Suprapubic skin (tissue), 4 donors: ENCODE measurements around the gene KIAA0825. TPM values are rescaled to one million over a fixed set of nuclear protein-coding genes. Genes with fewer than 3 reads are reported as not detected.

ENCODE experiments used
- DNase-seq, 2 donors: peaks; one replicate each; pipeline ENCODE4 v3.0.0-alpha.2; 2019; ENCODE audit warnings: low spot score in 2 of 2
- H3K27ac ChIP-seq: fragments of 200-600 bp; sonication (generic); one replicate; pipeline ENCODE4 v1.5.1; 2019
- H3K27me3 ChIP-seq: fragments of 200-600 bp; sonication (generic); one replicate; pipeline ENCODE4 v1.5.1; 2019
- H3K36me3 ChIP-seq: fragments of 200-600 bp; sonication (generic); one replicate; pipeline ENCODE4 v1.5.1; 2019
- H3K4me1 ChIP-seq: fragments of 200-600 bp; sonication (generic); one replicate; pipeline ENCODE4 v1.5.1; 2019
- H3K4me3 ChIP-seq: fragments of 200-600 bp; sonication (generic); one replicate; pipeline ENCODE4 v1.5.1; 2019; ENCODE audit warnings: mild to moderate bottlenecking
- H3K9me3 ChIP-seq: fragments of 200-600 bp; sonication (generic); one replicate; pipeline ENCODE4 v1.5.1; 2019
- EP300 ChIP-seq: sonication (generic); formaldehyde crosslinking; IDR thresholded peaks from one replicate; pipeline ENCODE4 v1.6.1; 2017; ENCODE audit warnings: antibody characterized with exemption
- POLR2A ChIP-seq, 2 donors: fragments of 450-650 bp; IDR thresholded peaks; one replicate each; pipeline ENCODE4 v1.6.1; 2017; ENCODE audit warnings: antibody characterized with exemption in 2 of 2, mild to moderate bottlenecking in 2 of 2, moderate library complexity in 2 of 2
- POLR2AphosphoS5 ChIP-seq, 3 donors: sonication (generic); formaldehyde crosslinking; IDR thresholded peaks; one replicate each; pipeline ENCODE4 v1.6.1; 2017; ENCODE audit warnings: antibody characterized with exemption in 3 of 3
- WGBS: methylation state at CpG from one replicate; pipeline ENCODE4 v1.1.5; 2018; 5-methylcytosine and 5-hydroxymethylcytosine counted together
- total RNA-seq, 4 donors: library from RNA; depleted of rRNA; stranded (reverse); fragments of >200 nt; gene quantifications; one replicate each; pipeline ENCODE4 v1.1.0, GENCODE V29; 2016
- TF ChIP-seq, protein P1 (sequence below), 2 donors: fragments of 200-600 bp in 1 of 2; fragments of 450-650 bp in 1 of 2; sonication (generic) in 1 of 2; IDR thresholded peaks; one replicate each; pipeline ENCODE4 v1.5.1; 2016 to 2019; ENCODE audit warnings: antibody characterized with exemption in 2 of 2, mild to moderate bottlenecking in 1 of 2, moderate library complexity in 1 of 2

KIAA0825 gene
- total RNA-seq, 4 donors from 2014 or later = 3.4 to 5.8 (median 4.5) TPM

DNA sequence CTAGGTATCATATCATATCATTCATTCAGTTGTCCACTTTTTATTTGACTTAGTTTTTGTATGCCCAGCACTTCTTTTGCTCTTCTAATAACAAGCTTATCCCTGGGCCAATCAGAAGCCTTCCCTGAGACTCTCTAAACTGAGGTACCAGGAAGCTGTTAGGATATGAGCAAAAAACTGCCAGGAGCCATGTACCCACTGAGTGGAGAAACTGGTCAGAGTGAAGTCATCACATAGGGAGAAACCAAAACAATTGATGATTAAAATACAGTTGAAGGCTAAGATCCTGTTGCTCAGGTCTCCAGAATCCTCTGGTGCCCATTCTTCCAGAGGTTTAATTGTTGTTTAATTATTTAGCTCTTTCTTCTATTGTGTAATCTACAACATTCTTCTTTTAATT lies 120.2 kb downstream of the KIAA0825 start:
- H3K4me1 ChIP-seq = no peaks in the 10 kb centered on the region
- H3K36me3 ChIP-seq = no peaks in the 10 kb centered on the region
- no peak overlapping the region for H3K27ac ChIP-seq
- no peak overlapping the region for H3K4me3 ChIP-seq
- TF ChIP-seq, protein P1, sequence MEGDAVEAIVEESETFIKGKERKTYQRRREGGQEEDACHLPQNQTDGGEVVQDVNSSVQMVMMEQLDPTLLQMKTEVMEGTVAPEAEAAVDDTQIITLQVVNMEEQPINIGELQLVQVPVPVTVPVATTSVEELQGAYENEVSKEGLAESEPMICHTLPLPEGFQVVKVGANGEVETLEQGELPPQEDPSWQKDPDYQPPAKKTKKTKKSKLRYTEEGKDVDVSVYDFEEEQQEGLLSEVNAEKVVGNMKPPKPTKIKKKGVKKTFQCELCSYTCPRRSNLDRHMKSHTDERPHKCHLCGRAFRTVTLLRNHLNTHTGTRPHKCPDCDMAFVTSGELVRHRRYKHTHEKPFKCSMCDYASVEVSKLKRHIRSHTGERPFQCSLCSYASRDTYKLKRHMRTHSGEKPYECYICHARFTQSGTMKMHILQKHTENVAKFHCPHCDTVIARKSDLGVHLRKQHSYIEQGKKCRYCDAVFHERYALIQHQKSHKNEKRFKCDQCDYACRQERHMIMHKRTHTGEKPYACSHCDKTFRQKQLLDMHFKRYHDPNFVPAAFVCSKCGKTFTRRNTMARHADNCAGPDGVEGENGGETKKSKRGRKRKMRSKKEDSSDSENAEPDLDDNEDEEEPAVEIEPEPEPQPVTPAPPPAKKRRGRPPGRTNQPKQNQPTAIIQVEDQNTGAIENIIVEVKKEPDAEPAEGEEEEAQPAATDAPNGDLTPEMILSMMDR (IDR thresholded peaks at IDR 0.05) = no peak
- TF ChIP-seq POLR2AphosphoS5 (IDR thresholded peaks at IDR 0.05) (no peak), POLR2A (IDR thresholded peaks at IDR 0.05) (no peak), EP300 (no peak)
- H3K9me3 ChIP-seq = no peaks in the 10 kb centered on the region
- no peaks in the 10 kb centered on the region for H3K27me3 ChIP-seq
- DNase-seq = no peak

GRCh38 chr5:94485067-94485466 lies 133.3 kb downstream of the KIAA0825 start:
- 72% methylated on average over 3 of the region's 3 CpGs for WGBS
- Histone ChIP-seq H3K9me3 (no peaks in the 10 kb centered on the region), H3K4me1 (no peaks in the 10 kb centered on the region), H3K4me3 (no peak overlapping the region), H3K27me3 (no peaks in the 10 kb centered on the region), H3K36me3 (no peaks in the 10 kb centered on the region), H3K27ac (no peak overlapping the region)
- DNase-seq = no peak
- no peak for TF ChIP-seq EP300
- TF ChIP-seq, protein P1 (IDR thresholded peaks at IDR 0.05) = no peak
- TF ChIP-seq POLR2AphosphoS5 (IDR thresholded peaks at IDR 0.05) = no peak
- no peak for TF ChIP-seq POLR2A (IDR thresholded peaks at IDR 0.05)

GRCh38 chr5:94481059-94481458 lies 137.3 kb downstream of the KIAA0825 start:
- no peak for TF ChIP-seq EP300
- TF ChIP-seq POLR2AphosphoS5 (IDR thresholded peaks at IDR 0.05) = no peak
- no peak for TF ChIP-seq POLR2A (IDR thresholded peaks at IDR 0.05)
- TF ChIP-seq, protein P1 (IDR thresholded peaks at IDR 0.05) = no peak
- no peaks in the 10 kb centered on the region for H3K4me1 ChIP-seq
- H3K27me3 ChIP-seq = no peaks in the 10 kb centered on the region
- H3K36me3 ChIP-seq = no peaks in the 10 kb centered on the region
- no peak overlapping the region for H3K4me3 ChIP-seq
- DNase-seq = no peak
- H3K27ac ChIP-seq = no peak overlapping the region
- 92% methylated on average over 2 of the region's 2 CpGs for WGBS
- H3K9me3 ChIP-seq = no peaks in the 10 kb centered on the region

DNA sequence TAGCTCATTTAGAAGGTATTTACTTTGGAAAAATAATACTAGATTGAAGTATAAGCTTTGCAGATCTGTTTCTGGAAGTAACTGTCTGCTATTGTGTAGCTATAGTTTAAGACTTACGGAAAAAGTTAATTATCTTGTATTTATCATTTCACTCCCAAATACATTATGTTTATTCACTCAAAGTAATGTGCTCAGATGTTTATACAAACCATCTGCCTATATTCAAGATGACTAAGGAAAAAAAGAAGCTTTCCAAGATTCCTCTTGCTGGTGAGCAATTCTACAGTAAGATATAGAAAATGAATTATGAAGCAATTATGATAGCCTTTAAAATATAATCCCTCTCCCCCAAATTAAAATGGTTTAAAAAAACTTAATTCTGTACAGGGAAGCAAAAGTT lies 137.9 kb downstream of the KIAA0825 start:
- no peak overlapping the region for H3K27ac ChIP-seq
- WGBS = 90% methylated on average over 1 of the region's 1 CpG

DNA sequence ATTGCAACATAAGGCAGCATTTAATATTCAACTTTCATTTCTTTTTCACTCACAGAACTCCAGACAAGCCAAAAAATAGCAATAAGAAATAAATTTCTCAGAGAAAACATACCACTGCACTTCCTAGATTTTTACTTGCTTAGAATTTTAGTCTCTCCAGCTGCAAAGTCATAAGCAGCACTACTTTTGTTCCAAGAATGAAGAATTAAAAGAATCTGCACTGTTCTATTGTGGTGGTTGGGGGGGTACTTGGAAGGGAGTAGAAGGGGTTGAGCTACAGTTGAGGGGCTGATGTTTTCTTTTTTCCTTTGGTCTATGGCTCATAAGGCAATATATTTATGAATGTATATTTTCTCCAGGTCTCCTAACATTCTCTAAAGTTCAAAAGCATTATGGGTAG lies 144.5 kb downstream of the KIAA0825 start:
- no peak overlapping the region for H3K4me3 ChIP-seq
- H3K36me3 ChIP-seq = no peaks in the 10 kb centered on the region
- H3K9me3 ChIP-seq = no peaks in the 10 kb centered on the region
- no peaks in the 10 kb centered on the region for H3K4me1 ChIP-seq
- H3K27me3 ChIP-seq = no peaks in the 10 kb centered on the region
- no peak overlapping the region for H3K27ac ChIP-seq
- DNase-seq = no peak
- TF ChIP-seq EP300 (no peak), POLR2AphosphoS5 (IDR thresholded peaks at IDR 0.05) (no peak), POLR2A (IDR thresholded peaks at IDR 0.05) (no peak)
- TF ChIP-seq, protein P1 (IDR thresholded peaks at IDR 0.05) = no peak

More for the DNA sequence above, 137.9 kb downstream of the KIAA0825 start:
- DNase-seq = no peak
- H3K9me3 ChIP-seq = no peaks in the 10 kb centered on the region
- TF ChIP-seq, protein P1 (IDR thresholded peaks at IDR 0.05) = no peak
- no peaks in the 10 kb centered on the region for H3K27me3 ChIP-seq
- H3K4me3 ChIP-seq = no peak overlapping the region
- no peaks in the 10 kb centered on the region for H3K4me1 ChIP-seq
- no peaks in the 10 kb centered on the region for H3K36me3 ChIP-seq
